Measurements from ENCODE around the gene ADAMTS14.
"Not testable (repeated sequence)": the region's sequence is repeated elsewhere in the genome, so short reads cannot be mapped to it uniquely, and the experiment has no call there.

Gene ADAMTS14

GRCh38 chr10:70752571-70752970, 80.3 kb downstream of the ADAMTS14 start:
- DNase-seq (ENCODE audit: low spot score) = no peak

GRCh38 chr10:70753026-70753663, 80.8 kb downstream of the ADAMTS14 start:
- DNase-seq (ENCODE audit: low spot score) = no peak

DNA sequence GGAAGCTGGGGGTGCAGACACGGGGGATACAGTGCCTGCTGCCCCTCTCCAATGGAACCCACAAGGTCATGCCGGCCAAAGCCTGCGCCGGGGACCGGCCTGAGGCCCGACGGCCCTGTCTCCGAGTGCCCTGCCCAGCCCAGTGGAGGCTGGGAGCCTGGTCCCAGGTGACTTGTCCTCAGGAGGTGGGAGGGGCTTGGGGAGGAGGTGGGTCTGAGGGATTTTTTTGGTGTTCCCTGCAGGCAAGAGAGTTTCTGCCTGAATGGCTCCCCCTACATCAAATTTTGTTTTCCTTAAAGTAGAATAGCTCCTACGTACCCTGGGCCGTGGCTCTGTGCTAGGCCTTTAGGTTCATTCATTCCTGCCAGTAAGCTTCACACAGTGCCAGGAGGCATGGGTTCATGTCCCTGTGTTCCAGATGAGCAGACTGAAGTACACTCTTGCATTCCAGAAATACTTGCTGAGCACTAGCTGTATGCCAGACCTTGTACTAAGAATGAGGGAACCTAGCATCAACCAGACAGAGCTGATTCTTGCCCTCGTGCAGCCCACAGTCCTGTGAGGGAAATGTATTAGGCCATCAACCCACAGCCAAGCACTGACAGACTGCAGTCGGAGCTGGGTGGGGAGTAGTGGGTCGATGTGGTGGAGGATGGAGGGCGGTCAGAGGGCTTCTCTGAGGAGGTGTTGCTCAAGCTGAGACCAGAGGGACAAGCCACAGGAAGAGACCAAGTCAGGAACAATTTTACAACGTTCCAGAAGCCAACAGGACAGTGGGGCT, 81.7 kb downstream of the ADAMTS14 start:
- no peak for DNase-seq (ENCODE audit: low spot score)

DNA sequence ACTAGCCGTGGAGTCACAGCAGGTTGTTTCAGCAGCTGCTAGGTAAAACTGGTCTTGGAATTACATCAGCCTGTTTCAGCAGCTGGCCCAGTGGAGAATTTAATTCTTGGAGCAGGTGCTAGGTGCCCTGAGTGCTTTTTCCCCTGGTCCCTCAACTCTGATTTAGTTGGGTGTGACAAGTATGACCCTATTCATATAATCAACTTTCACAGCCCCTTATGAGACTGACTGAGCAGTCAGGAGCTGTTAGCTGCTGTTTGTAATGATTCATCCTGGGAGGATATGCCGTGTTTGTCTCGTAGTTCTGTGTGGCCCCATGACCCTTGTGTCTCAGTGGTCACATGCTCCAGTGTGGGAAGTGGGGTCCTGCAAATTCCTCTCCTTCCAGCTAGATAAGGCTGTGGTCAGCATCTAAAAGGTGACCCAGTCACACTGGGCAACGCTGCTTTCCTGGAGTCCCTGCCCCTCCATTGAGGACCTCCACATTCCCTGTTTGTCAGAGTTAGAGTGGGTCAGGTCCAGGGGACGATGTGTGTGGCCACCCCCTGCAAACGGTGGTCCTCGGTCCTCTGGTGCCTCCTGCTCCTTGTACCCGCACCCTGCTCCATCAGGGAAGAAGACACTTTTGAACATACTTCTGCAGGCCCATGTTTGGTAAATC, 84.5 kb downstream of the ADAMTS14 start:
- no peak for DNase-seq (ENCODE audit: low spot score)

- DNase-seq (ENCODE audit: low spot score) = no peak
Measured at GRCh38 chr10:70757856-70758255, 85.5 kb downstream of the ADAMTS14 start.

DNA sequence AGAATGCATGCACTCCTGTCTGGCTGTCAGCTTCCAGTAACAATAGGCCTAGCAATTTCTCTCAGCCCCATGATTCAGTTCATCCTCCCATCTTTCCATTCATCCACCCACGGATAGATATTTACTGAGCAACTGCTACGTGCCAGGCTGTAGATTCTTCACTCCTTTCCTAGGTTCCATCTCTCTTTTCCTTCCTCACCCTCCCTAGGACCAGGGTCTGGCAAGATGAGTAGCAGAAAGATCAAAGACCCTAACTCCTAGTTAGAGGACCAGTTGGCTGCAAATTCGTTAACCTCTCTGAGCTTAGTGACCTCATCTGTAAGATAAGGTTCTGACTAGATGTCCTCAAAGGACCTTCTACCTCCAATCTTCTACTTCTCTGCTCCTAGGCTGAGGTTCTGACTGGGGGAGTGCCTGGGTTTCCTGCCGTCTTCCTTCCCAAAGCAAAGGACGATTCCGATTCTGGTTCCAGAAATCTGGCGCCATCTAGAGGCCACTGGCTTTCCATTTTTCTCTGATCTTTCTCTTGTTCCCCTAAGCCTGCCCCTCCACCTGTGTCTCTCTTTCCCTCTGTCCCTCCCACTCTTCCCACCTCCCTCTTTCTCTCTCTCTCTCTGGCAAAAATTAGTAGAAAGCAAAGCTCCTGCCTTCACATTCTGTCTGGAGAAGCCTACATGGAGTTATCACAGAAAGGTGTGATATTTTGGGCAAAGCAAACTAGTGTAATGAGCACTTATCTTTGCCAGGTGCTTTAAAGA, 86.6 kb downstream of the ADAMTS14 start:
- no peak for DNase-seq (ENCODE audit: low spot score)

DNA sequence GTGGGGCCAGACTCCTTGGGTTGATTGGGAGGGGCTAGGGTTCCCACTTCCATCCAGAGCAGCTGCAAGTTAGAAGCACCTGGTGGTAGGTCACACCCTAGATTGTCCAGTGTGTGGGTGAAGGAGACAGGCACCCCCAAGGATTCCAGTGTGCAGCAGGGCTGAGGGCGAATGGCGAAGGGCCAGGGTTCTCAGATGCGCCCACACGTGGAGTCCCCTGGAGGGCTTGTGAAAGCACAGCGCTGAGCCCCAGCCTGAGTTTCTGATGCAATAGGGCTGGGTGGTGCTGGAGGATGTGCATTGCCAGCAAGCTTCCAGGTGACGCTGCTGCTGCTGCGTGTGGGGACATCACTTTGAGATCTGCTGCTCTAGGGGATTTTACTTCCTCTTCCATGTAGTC, 87.5 kb downstream of the ADAMTS14 start:
- DNase-seq (ENCODE audit: low spot score) = no peak

DNA sequence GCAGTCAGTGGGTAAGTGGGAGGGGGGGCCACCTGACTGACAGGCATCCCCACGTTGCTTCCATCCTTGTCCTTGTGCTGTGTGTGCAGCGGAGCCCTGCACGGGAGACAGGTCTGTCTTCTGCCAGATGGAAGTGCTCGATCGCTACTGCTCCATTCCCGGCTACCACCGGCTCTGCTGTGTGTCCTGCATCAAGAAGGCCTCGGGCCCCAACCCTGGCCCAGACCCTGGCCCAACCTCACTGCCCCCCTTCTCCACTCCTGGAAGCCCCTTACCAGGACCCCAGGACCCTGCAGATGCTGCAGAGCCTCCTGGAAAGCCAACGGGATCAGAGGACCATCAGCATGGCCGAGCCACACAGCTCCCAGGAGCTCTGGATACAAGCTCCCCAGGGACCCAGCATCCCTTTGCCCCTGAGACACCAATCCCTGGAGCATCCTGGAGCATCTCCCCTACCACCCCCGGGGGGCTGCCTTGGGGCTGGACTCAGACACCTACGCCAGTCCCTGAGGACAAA, 88.0 kb downstream of the ADAMTS14 start:
- no peak for DNase-seq (ENCODE audit: low spot score)

GRCh38 chr10:70761031-70761601, 88.8 kb downstream of the ADAMTS14 start:
- no peak for DNase-seq (ENCODE audit: low spot score)

DNA sequence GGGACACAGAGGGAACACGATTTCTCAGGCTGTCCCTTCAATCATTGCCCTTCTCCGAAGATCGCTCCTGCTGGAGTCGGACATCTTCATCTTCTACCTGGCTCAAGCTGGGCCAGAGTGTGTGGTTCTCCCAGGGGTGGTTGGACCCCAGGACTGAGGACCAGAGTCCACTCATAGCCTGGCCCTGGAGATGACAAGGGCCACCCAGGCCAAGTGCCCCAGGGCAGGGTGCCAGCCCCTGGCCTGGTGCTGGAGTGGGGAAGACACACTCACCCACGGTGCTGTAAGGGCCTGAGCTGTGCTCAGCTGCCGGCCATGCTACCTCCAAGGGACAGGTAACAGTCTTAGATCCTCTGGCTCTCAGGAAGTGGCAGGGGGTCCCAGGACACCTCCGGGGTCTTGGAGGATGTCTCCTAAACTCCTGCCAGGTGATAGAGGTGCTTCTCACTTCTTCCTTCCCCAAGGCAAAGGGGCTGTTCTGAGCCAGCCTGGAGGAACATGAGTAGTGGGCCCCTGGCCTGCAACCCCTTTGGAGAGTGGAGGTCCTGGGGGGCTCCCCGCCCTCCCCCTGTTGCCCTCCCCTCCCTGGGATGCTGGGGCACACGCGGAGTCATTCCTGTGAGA, 89.5 kb downstream of the ADAMTS14 start:
- no peak for DNase-seq (ENCODE audit: low spot score)

- DNase-seq (ENCODE audit: low spot score) = no peak
Measured at GRCh38 chr10:70762441-70763175, 90.3 kb downstream of the ADAMTS14 start.

GRCh38 chr10:70763567-70763966, 91.3 kb downstream of the ADAMTS14 start:
- no peak for DNase-seq (ENCODE audit: low spot score)

DNA sequence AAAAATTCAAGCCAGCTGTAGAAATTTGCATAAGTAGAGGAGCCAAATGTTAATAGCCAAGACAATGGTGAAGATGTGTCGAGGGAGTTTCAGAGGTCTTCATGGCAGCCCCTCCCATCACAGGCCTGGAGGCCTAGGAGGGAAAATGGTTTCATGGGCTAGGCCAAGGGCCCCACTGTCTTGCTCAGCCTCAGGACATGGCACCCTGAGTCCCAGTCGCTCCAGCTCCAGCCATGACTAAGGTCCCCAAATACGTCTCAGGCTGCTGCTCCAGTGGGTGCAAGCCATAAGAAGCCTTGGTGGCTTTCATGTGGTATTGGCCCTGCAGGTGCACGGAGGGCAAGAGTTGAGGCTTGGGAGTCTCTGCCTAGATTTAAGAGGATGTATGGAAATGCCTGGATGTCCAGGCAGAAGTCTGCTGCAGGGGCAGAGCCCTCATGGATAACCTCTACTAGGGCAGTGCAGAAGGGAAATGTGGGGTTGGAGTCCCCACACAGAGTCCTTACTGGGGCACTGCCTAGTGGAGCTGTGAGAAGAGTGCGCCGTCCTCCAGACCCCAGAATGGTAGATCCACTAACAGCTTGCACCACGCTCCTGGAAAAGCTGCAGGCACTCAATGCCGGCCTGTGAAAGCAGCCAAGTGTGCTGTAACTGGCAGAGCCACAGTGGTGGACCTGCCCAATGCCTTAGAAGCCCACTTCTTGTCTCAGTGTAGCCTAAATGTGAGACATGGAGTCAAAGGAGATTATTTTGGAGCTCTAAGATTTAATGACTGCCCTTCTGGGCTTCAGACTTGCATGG, 93.7 kb downstream of the ADAMTS14 start:
- peak; percentile 25 for DNase-seq (ENCODE audit: low spot score)

- not testable (repeated sequence) for DNase-seq (ENCODE audit: low spot score)
Measured at GRCh38 chr10:70768026-70768685, 95.8 kb downstream of the ADAMTS14 start.

- DNase-seq (ENCODE audit: low spot score) = peak; percentile 25
Measured at GRCh38 chr10:70769121-70769520, 96.8 kb downstream of the ADAMTS14 start.

GRCh38 chr10:70770001-70770400, 97.7 kb downstream of the ADAMTS14 start:
- no peak for DNase-seq (ENCODE audit: low spot score)

GRCh38 chr10:70770516-70770915, 98.2 kb downstream of the ADAMTS14 start:
- not testable (repeated sequence) for DNase-seq (ENCODE audit: low spot score)

GRCh38 chr10:70771311-70772194, 99.2 kb downstream of the ADAMTS14 start:
- no peak for DNase-seq (ENCODE audit: low spot score)
